Measurements from ENCODE around the gene KREMEN1. TPM values are rescaled to one million over a fixed set of nuclear protein-coding genes. Genes with fewer than 3 reads are reported as not detected.

Gene KREMEN1
- total RNA-seq, 2 donors from 2014 or later: 20.2 to 20.7 TPM

DNA sequence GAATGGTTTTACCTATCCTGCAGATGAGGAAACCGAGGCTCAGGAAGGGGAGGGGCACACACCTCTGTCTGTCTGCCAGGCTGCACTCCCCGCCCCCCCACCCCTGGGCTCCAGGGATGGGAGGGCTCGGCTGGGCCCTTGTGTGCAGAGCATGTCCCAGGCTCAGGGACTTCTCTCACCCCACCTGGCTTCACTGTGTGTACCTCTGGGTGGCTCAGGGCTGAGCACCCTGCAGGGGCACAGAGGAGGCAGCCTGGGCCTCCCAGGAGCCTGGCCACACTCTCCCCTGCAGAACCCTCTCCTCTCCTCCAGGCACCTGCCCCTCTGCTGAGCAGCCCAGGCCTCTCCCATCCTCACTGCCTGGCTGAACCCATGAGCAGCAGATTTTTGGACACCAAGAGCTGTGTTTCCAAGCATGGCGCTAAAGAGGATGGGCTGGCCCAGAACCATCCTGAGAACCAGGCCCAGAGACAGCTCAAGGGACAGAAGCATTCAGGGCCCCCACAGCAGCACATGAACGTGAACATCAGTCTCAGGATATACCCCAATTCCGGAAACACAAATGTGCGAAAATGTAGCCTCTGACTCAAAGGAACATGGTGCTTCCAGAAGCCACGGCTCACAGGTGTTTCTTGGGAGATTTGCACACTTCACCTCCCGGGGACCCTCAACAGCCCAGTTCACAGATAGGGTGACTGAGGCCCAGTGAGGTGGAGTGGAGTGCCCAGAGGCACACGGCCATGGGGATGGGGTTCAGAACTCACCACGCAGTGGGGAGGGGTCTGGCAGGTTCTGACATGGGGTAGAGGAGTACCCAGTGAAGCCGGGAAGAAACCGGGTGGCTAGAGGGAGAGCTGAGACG lies 143.4 kb downstream of the KREMEN1 start:
- no peak overlapping the region for H3K9ac ChIP-seq (ENCODE audit: low read depth in 2 of 2, low read length in 2 of 2)
- no peaks in the 10 kb centered on the region for H3K36me3 ChIP-seq
- DNase-seq: no peak
- no peaks in the 10 kb centered on the region for H3K4me1 ChIP-seq
- no peaks in the 10 kb centered on the region for H3K27me3 ChIP-seq
- H3K27ac ChIP-seq: no peak overlapping the region
- TF ChIP-seq CTCF (IDR thresholded peaks at IDR 0.05): no peak
- no peaks in the 10 kb centered on the region for H3K9me3 ChIP-seq
- intact Hi-C loops (cut with DNase I): no loop called here
- no peak overlapping the region for H3K4me3 ChIP-seq

GRCh38 chr22:29216873-29217666 lies 144.2 kb downstream of the KREMEN1 start:
- Histone ChIP-seq H3K27me3 (no peaks in the 10 kb centered on the region), H3K9me3 (no peaks in the 10 kb centered on the region), H3K27ac (no peak overlapping the region), H3K4me3 (no peak overlapping the region), H3K4me1 (no peaks in the 10 kb centered on the region), H3K9ac (ENCODE audit: low read depth in 2 of 2, low read length in 2 of 2) (no peak overlapping the region), H3K36me3 (no peaks in the 10 kb centered on the region)
- DNase-seq: no peak
- intact Hi-C loops (cut with DNase I): no loop called here
- TF ChIP-seq CTCF (IDR thresholded peaks at IDR 0.05): no peak

Other genes starting within 250 kb of the KREMEN1 start
- gene ZNRF3, start 189.5 kb upstream of the KREMEN1 start, total RNA-seq: 10 to 100 TPM in 1 of 2 donors, 1 to 10 TPM in 1; 5.9 to 12.2 TPM
- gene C22orf31, start 11.2 kb upstream of the KREMEN1 start, total RNA-seq: under 1 TPM in 1 of 2 donors, not detected in 1; 0.32 TPM
- gene EMID1, start 132.9 kb downstream of the KREMEN1 start, total RNA-seq: 1 to 10 TPM; 4.4 TPM
- 10 to 100 TPM; 15.4 to 32.0 TPM for gene RHBDD3, start 194.9 kb downstream of the KREMEN1 start, total RNA-seq
- 100 to 1,000 TPM; 145 to 236 TPM for gene EWSR1, start 195.2 kb downstream of the KREMEN1 start, total RNA-seq
- gene GAS2L1, start 233.6 kb downstream of the KREMEN1 start, total RNA-seq: 10 to 100 TPM; 16.6 to 41.1 TPM
- 1 to 10 TPM in 1 of 2 donors, under 1 TPM in 1; 0.42 to 1.3 TPM for gene RASL10A, start 242.7 kb downstream of the KREMEN1 start, total RNA-seq